ENCODE data around the gene B3GALT4.

Gene B3GALT4

GRCh38 chr6:33320315-33321181 lies 43.6 kb downstream of the B3GALT4 start (continued):
- no peak for TF ChIP-seq ZNF654 (tag by site-specific recombination; IDR thresholded peaks at IDR 0.05; ENCODE audit: low read depth)
- TF ChIP-seq ZNF274 (IDR thresholded peaks at IDR 0.05; ENCODE audit: low read length), result no peak
- no peak for TF ChIP-seq ZNF274 (tag by site-specific recombination; IDR thresholded peaks at IDR 0.05; ENCODE audit: borderline replicate concordance)
- no peak for TF ChIP-seq ZSCAN30 (tag by site-specific recombination; IDR thresholded peaks at IDR 0.05)
- TF ChIP-seq RBAK (tag by site-specific recombination; IDR thresholded peaks at IDR 0.05), result no peak
- TF ChIP-seq ZNF280C (tag by site-specific recombination; IDR thresholded peaks at IDR 0.05), result no peak
- TF ChIP-seq ZFP37 (tag by site-specific recombination; IDR thresholded peaks at IDR 0.05), result peak; percentile 64
- no peak for TF ChIP-seq ZNF777 (tag by site-specific recombination; IDR thresholded peaks at IDR 0.05; ENCODE audit: borderline replicate concordance)
- no peak for TF ChIP-seq ZNF768 (tag by site-specific recombination; IDR thresholded peaks at IDR 0.05)
- TF ChIP-seq ATF2 (tag by site-specific recombination; IDR thresholded peaks at IDR 0.05; ENCODE audit: low read depth), result peak; percentile 97
- TF ChIP-seq ZNF629 (tag by site-specific recombination; IDR thresholded peaks at IDR 0.05), result peak; percentile 99
- TF ChIP-seq ZNF211 (tag by site-specific recombination; IDR thresholded peaks at IDR 0.05; ENCODE audit: low read depth), result no peak
- peak; percentile 78 for TF ChIP-seq ZNF692 (tag by site-specific recombination; IDR thresholded peaks at IDR 0.05)
- no peak for TF ChIP-seq ZNF169 (tag by site-specific recombination; IDR thresholded peaks at IDR 0.05)
- 0 out of 2 replicates have a peak, but pooled peaks have one; percentile 78 for TF ChIP-seq REPIN1 (tag by site-specific recombination; IDR thresholded peaks at IDR 0.05; ENCODE audit: low read depth)
- no peak for TF ChIP-seq ZNF514 (tag by site-specific recombination; IDR thresholded peaks at IDR 0.05)
- TF ChIP-seq HOXC10 (CRISPR knock-in tag; IDR thresholded peaks at IDR 0.05), result no peak
- no peak for TF ChIP-seq GLI2 (tag by site-specific recombination; IDR thresholded peaks at IDR 0.05; ENCODE audit: borderline replicate concordance, low read depth)
- no peak for TF ChIP-seq ZBTB8A (tag by site-specific recombination; IDR thresholded peaks at IDR 0.05)
- no peak for TF ChIP-seq ZNF404 (tag by site-specific recombination; IDR thresholded peaks at IDR 0.05)
- no peak for TF ChIP-seq ZNF585B (tag by site-specific recombination; IDR thresholded peaks at IDR 0.05)
- TF ChIP-seq ZNF311 (tag by site-specific recombination; IDR thresholded peaks at IDR 0.05; ENCODE audit: borderline replicate concordance), result no peak
- no peak for TF ChIP-seq YY2 (tag by site-specific recombination; IDR thresholded peaks at IDR 0.05)
- TF ChIP-seq ZSCAN16 (tag by site-specific recombination; IDR thresholded peaks at IDR 0.05), result no peak
- no peak for TF ChIP-seq ZSCAN4 (tag by site-specific recombination; IDR thresholded peaks at IDR 0.05)
- TF ChIP-seq ZNF239 (tag by site-specific recombination; IDR thresholded peaks at IDR 0.05), result no peak
- peak; percentile 24; the same call in 1 of the 2 replicates for TF ChIP-seq ZNF449 (tag by site-specific recombination; IDR thresholded peaks at IDR 0.05)
- no peak for TF ChIP-seq ZNF391 (tag by site-specific recombination; IDR thresholded peaks at IDR 0.05; ENCODE audit: borderline replicate concordance, low read depth)
- no peak for TF ChIP-seq ZNF561 (tag by site-specific recombination; IDR thresholded peaks at IDR 0.05; ENCODE audit: borderline replicate concordance)
- TF ChIP-seq ZNF423 (tag by site-specific recombination; IDR thresholded peaks at IDR 0.05), result no peak
- TF ChIP-seq ZNF248 (tag by site-specific recombination; IDR thresholded peaks at IDR 0.05), result no peak
- no peak; the same call in 1 of the 2 replicates for TF ChIP-seq SP2 (tag by site-specific recombination; IDR thresholded peaks at IDR 0.05)
- TF ChIP-seq ZNF747 (tag by site-specific recombination; IDR thresholded peaks at IDR 0.05), result no peak
- TF ChIP-seq ZNF140 (tag by site-specific recombination; IDR thresholded peaks at IDR 0.05), result no peak
